ENCODE data around the gene TIMM21. TPM values are rescaled to one million over a fixed set of nuclear protein-coding genes. Genes with fewer than 3 reads are reported as not detected.

The TIMM21 gene
- total RNA-seq, result 27.5 and 35.2 TPM in 2 replicates
- long read RNA-seq, transcript TIMM21-201 (6 exons, 3,095 nt), result major isoform, 22 of 33 reads
- long read RNA-seq, partial matches to known transcripts, result 3 of 33 reads
- long read RNA-seq, other reads (novel, unspliced or antisense), result 8 of 33 reads

- TF ChIP-seq CTCF (IDR thresholded peaks at IDR 0.05; ENCODE audit: unreplicated experiment), result no peak
- Mint-ChIP-seq H3K4me3 (ENCODE audit: low read depth) (peak within 1 kb of the TSS; percentile 95), H3K4me1 (ENCODE audit: low read depth) (peaks cover 18% of the 10 kb centered on the region), H3K9me3 (ENCODE audit: low read depth) (no peaks in the 10 kb centered on the region), H3K27me3 (peaks cover 2% of the 10 kb centered on the region), H3K36me3 (ENCODE audit: insufficient read depth) (no peaks in the 10 kb centered on the region), H3K27ac (peak within 1 kb of the TSS; percentile 97)
- peak; percentile 86 for DNase-seq (ENCODE audit: low spot score, unreplicated experiment)
These were observed at the start of gene TIMM21, which contains the start of gene FBXO15 for GRCh38 chr18:74147779-74148542. Gene TIMM21 (plus strand): TSS chr18:74148523. CDS start chr18:74148809, 286 bp downstream. Gene FBXO15 (minus strand): TSS chr18:74147834. CDS start chr18:74147785, 49 bp downstream.

- Mint-ChIP-seq H3K36me3 (ENCODE audit: insufficient read depth) (peaks cover 15% of the 10 kb centered on the region), H3K4me3 (ENCODE audit: low read depth) (no peak overlapping the region), H3K9me3 (ENCODE audit: low read depth) (peaks cover 38% of the 10 kb centered on the region), H3K4me1 (ENCODE audit: low read depth) (peaks cover 2% of the 10 kb centered on the region), H3K27me3 (no peaks in the 10 kb centered on the region), H3K27ac (no peak overlapping the region)
- DNase-seq (ENCODE audit: low spot score, unreplicated experiment), result no peak
- no peak for TF ChIP-seq CTCF (IDR thresholded peaks at IDR 0.05; ENCODE audit: unreplicated experiment)
These were observed 39.9 kb upstream of the TIMM21 start for GRCh38 chr18:74108460-74108859.

GRCh38 chr18:74110149-74110548 lies 38.2 kb upstream of the TIMM21 start:
- Mint-ChIP-seq H3K36me3 (ENCODE audit: insufficient read depth) (peaks cover 14% of the 10 kb centered on the region), H3K9me3 (ENCODE audit: low read depth) (peaks cover 30% of the 10 kb centered on the region), H3K27me3 (no peaks in the 10 kb centered on the region), H3K4me3 (ENCODE audit: low read depth) (no peak overlapping the region), H3K4me1 (ENCODE audit: low read depth) (peaks cover 2% of the 10 kb centered on the region), H3K27ac (no peak overlapping the region)
- DNase-seq (ENCODE audit: low spot score, unreplicated experiment), result no peak
- no peak for TF ChIP-seq CTCF (IDR thresholded peaks at IDR 0.05; ENCODE audit: unreplicated experiment)

- no peak overlapping the region for H3K27ac Mint-ChIP-seq
- peaks cover 30% of the 10 kb centered on the region for H3K9me3 Mint-ChIP-seq (ENCODE audit: low read depth)
- TF ChIP-seq CTCF (IDR thresholded peaks at IDR 0.05; ENCODE audit: unreplicated experiment), result no peak
- H3K4me3 Mint-ChIP-seq (ENCODE audit: low read depth), result no peak overlapping the region
- no peak for DNase-seq (ENCODE audit: low spot score, unreplicated experiment)
- peaks cover 2% of the 10 kb centered on the region for H3K4me1 Mint-ChIP-seq (ENCODE audit: low read depth)
- no peaks in the 10 kb centered on the region for H3K27me3 Mint-ChIP-seq
- H3K36me3 Mint-ChIP-seq (ENCODE audit: insufficient read depth), result peaks cover 14% of the 10 kb centered on the region
These were observed 37.3 kb upstream of the TIMM21 start for GRCh38 chr18:74110976-74111375.

GRCh38 chr18:74113711-74114110 lies 34.6 kb upstream of the TIMM21 start:
- H3K36me3 Mint-ChIP-seq (ENCODE audit: insufficient read depth), result peaks cover 11% of the 10 kb centered on the region
- no peak for DNase-seq (ENCODE audit: low spot score, unreplicated experiment)
- peak overlapping the region; percentile 45 for H3K27ac Mint-ChIP-seq
- no peak overlapping the region for H3K4me3 Mint-ChIP-seq (ENCODE audit: low read depth)
- peaks cover 8% of the 10 kb centered on the region for H3K4me1 Mint-ChIP-seq (ENCODE audit: low read depth)
- no peaks in the 10 kb centered on the region for H3K27me3 Mint-ChIP-seq
- TF ChIP-seq CTCF (IDR thresholded peaks at IDR 0.05; ENCODE audit: unreplicated experiment), result no peak
- peaks cover 20% of the 10 kb centered on the region for H3K9me3 Mint-ChIP-seq (ENCODE audit: low read depth)
